Ascending aorta (tissue), 2 donors: ENCODE measurements around the gene AMT. TPM values are rescaled to one million over a fixed set of nuclear protein-coding genes. Genes with fewer than 3 reads are reported as not detected.
"Not testable (repeated sequence)": the region's sequence is repeated elsewhere in the genome, so short reads cannot be mapped to it uniquely, and the experiment has no call there.

Experiments used
- DNase-seq, 2 donors: peaks; one replicate each; pipeline ENCODE4 v3.0.0-alpha.2; 2019; ENCODE audit warnings: low spot score in 2 of 2
- H3K27ac ChIP-seq, 2 donors: fragments of 200-600 bp; sonication (generic); one replicate each; pipeline ENCODE4 v1.5.1; 2016 to 2017; ENCODE audit warnings: mild to moderate bottlenecking in 1 of 2
- H3K27me3 ChIP-seq: fragments of 200-600 bp; sonication (generic); one replicate; pipeline ENCODE4 v1.5.1; 2017
- H3K36me3 ChIP-seq, 2 donors: fragments of 200-600 bp; sonication (generic); one replicate each; pipeline ENCODE4 v1.5.1; 2016
- H3K4me1 ChIP-seq, 2 donors: fragments of 200-600 bp; sonication (generic); one replicate each; pipeline ENCODE4 v1.5.1; 2016 to 2017; ENCODE audit warnings: mild to moderate bottlenecking in 1 of 2
- H3K4me3 ChIP-seq, 2 donors: fragments of 200-600 bp; sonication (generic); one replicate each; pipeline ENCODE4 v1.5.1; 2016 to 2017; ENCODE audit warnings: mild to moderate bottlenecking in 1 of 2
- H3K9me3 ChIP-seq, 2 donors: fragments of 200-600 bp; sonication (generic); one replicate each; pipeline ENCODE4 v1.5.1; 2016
- intact Hi-C: fragments of 100-400 bp; cut with DNase I; formaldehyde crosslinking; loops from one replicate; pipeline ENCODE4 v1.15.1; 2023
- total RNA-seq: library from RNA; depleted of rRNA; stranded (reverse); fragments of >200 nt; gene quantifications from one replicate; pipeline ENCODE4 v1.1.0, GENCODE V29; 2016
- TF ChIP-seq, protein P1 (sequence below), 3 experiments: fragments of 200-600 bp in 2 of 3; fragments of 450-650 bp in 1 of 3; sonication (generic) in 2 of 3; IDR thresholded peaks; one replicate each; pipeline ENCODE4 v1.5.1; 2016 to 2019; ENCODE audit warnings: antibody characterized with exemption in 3 of 3, mild to moderate bottlenecking in 1 of 3, moderate library complexity in 1 of 3

AMT gene
- total RNA-seq, 1 donor from 2014 or later = not detected

DNA sequence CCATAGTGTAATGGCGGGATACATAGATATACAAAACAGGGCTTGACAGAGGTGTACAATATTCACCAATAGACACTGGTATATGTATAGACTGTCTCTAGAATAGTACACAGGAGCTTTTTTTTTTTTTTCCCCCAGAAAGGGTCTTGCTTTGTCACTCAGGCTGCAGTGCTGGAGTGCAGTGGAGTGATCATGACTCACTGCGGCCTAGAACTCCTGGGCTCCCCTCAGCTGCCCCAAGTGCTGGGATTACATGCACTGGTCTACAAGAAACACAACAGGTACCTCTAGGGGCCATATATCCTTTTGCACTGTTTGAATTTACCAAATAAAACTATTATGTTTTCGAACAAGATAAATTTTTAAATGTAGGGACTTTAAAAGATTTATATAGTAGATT, 22.8 kb downstream of the AMT start:
- no peaks in the 10 kb centered on the region for H3K27me3 ChIP-seq
- TF ChIP-seq, protein P1, sequence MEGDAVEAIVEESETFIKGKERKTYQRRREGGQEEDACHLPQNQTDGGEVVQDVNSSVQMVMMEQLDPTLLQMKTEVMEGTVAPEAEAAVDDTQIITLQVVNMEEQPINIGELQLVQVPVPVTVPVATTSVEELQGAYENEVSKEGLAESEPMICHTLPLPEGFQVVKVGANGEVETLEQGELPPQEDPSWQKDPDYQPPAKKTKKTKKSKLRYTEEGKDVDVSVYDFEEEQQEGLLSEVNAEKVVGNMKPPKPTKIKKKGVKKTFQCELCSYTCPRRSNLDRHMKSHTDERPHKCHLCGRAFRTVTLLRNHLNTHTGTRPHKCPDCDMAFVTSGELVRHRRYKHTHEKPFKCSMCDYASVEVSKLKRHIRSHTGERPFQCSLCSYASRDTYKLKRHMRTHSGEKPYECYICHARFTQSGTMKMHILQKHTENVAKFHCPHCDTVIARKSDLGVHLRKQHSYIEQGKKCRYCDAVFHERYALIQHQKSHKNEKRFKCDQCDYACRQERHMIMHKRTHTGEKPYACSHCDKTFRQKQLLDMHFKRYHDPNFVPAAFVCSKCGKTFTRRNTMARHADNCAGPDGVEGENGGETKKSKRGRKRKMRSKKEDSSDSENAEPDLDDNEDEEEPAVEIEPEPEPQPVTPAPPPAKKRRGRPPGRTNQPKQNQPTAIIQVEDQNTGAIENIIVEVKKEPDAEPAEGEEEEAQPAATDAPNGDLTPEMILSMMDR (IDR thresholded peaks at IDR 0.05) = no peak
- peaks cover 16 to 41% of the 10 kb centered on the region in 2 donors for H3K36me3 ChIP-seq
- H3K27ac ChIP-seq = peak overlapping the region in 1 of 2 donors; percentile 53
- no peaks in the 10 kb centered on the region for H3K9me3 ChIP-seq
- no peak overlapping the region for H3K4me3 ChIP-seq
- intact Hi-C loops = no loop called here
- H3K4me1 ChIP-seq = peaks cover 7 to 24% of the 10 kb centered on the region in 2 donors
- no peak for DNase-seq

DNA sequence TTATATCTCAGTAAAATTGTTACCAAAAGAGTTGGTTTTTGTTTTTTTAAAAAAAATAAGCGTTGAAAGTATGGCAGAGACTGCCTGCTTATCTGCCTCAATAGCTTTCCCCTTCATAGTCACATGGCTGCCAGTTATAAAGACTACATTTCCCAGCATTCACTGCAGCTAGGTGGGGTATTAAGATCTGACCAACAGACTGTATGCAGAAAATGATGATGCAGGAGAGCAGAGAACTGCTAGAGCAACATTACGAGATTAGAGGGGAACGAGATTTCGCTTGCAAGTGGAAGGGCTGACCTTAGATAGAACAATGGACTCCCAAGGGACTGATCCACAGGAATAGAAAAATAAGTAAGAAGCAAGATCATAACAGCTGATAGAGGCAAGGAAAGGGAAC, 24.8 kb downstream of the AMT start:
- Histone ChIP-seq H3K4me3 (no peak overlapping the region), H3K9me3 (no peaks in the 10 kb centered on the region), H3K27ac (peak overlapping the region; percentile 37 to 53), H3K4me1 (peaks cover 7 to 24% of the 10 kb centered on the region in 2 donors), H3K27me3 (no peaks in the 10 kb centered on the region), H3K36me3 (peaks cover 11 to 38% of the 10 kb centered on the region in 2 donors)
- intact Hi-C loops = no loop called here
- no peak for DNase-seq
- TF ChIP-seq, protein P1 (IDR thresholded peaks at IDR 0.05) = no peak

- H3K27me3 ChIP-seq, H3K4me1 ChIP-seq, H3K4me3 ChIP-seq, H3K27ac ChIP-seq, DNase-seq, intact Hi-C loops, H3K9me3 ChIP-seq: not testable (repeated sequence)
- H3K36me3 ChIP-seq = peaks cover 4 to 17% of the 10 kb centered on the region in 2 donors
Measured at GRCh38 chr3:49391310-49391709, 31.0 kb downstream of the AMT start.

- H3K27ac ChIP-seq = no peak overlapping the region
- peaks cover 0 to 4% of the 10 kb centered on the region in 2 donors for H3K36me3 ChIP-seq
- intact Hi-C loops = no loop called here
- no peak for DNase-seq
- no peaks in the 10 kb centered on the region for H3K9me3 ChIP-seq
- H3K4me1 ChIP-seq = peaks cover 0 to 17% of the 10 kb centered on the region in 2 donors
- no peaks in the 10 kb centered on the region for H3K27me3 ChIP-seq
- H3K4me3 ChIP-seq = no peak overlapping the region
- TF ChIP-seq, protein P1 (IDR thresholded peaks at IDR 0.05) = no peak
Measured at GRCh38 chr3:49389297-49389696, 33.0 kb downstream of the AMT start.

DNA sequence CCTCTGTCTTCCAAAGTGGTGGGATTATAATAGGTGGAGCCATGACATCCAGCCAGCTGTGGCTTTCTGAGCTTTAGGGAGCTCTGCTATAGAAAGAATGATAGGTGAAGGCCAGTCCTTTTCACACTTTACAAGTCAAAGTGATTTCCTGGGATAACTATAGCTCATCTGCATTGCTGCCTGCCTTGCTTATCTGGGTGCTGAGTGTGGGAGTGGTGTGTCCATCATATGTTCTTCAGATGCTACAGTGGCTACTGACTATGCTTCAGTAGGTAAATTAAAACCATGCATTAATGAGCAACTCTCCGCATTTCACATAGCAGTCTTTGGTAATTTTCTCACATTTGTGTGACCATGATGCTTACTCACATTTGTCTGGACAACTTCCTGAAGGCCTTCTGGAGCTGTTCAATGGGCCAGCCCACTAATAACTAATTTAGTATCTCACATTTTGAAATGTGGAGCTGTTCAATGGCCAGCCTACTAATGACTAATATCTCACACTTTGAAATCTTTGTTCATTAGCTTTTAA, 33.9 kb downstream of the AMT start:
- TF ChIP-seq, protein P1 (IDR thresholded peaks at IDR 0.05) = no peak
- H3K36me3 ChIP-seq = no peaks in the 10 kb centered on the region
- H3K4me3 ChIP-seq = no peak overlapping the region
- peaks cover 0 to 20% of the 10 kb centered on the region in 2 donors for H3K4me1 ChIP-seq
- DNase-seq = no peak
- H3K9me3 ChIP-seq = no peaks in the 10 kb centered on the region
- intact Hi-C loops = no loop called here
- H3K27me3 ChIP-seq = no peaks in the 10 kb centered on the region
- no peak overlapping the region for H3K27ac ChIP-seq

DNA sequence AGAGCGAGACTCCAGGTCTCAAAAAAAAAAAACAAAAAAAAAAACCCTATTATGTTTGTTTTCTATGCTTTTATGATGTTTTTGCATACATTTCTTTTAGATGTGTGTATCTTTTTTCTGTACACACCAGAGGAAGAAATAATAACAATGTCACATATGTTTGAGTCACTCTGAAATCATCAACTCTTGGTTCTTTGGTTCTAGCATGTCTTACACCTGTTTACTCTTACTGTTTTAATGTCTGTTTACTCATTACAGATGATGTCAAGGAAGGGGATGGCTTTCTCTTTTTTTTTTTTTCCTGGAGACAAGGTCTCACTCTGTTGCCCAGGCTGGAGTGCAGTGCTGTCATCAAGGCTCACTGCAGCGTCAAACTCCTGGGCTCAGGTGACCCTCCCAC, 34.6 kb downstream of the AMT start:
- H3K27ac ChIP-seq = no peak overlapping the region
- H3K27me3 ChIP-seq = no peaks in the 10 kb centered on the region
- no peaks in the 10 kb centered on the region for H3K9me3 ChIP-seq
- peaks cover 0 to 21% of the 10 kb centered on the region in 2 donors for H3K4me1 ChIP-seq
- H3K4me3 ChIP-seq = no peak overlapping the region
- intact Hi-C loops = no loop called here
- TF ChIP-seq, protein P1 (IDR thresholded peaks at IDR 0.05) = no peak
- no peaks in the 10 kb centered on the region for H3K36me3 ChIP-seq
- no peak for DNase-seq
